ENCODE measurements around the gene ZNF500.

ZNF500 gene

DNA sequence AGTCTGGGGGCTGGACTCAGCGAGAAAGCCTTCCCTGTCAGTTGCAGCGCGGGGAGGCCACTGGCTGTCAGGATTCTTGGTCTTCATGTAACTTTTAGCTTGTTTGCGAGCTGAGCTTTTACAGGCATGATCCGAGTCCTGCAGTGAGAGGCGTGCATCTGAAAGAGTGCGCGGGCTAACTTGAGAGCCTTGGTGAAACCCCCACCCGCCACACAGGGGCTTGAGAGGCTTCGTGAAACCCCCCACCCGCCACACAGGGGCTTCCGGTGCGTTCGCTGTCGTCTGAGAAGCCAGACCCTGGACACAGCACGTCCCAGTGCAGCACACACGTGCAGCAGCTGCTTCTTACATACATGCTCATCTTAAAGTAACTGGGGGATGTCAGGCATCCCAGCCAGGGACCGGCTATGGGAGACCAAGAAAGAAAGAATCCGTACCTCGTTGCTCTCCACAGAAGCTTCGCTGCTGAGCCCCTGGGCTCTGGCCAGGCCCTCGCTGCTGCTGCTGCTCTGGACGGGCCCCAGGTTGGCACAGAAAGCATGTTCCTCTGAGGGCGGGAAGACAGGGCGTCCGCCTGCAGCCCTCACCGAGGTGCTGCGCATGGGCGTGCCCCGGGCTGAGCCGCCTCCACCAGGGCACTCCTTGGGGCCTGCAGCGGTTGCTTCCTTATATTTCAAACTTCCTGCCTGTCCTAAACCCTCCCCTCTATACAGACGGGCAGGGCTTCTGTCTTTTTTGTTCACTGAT is 65.8 kb downstream of the ZNF500 start:
- no peak for DNase-seq

DNA sequence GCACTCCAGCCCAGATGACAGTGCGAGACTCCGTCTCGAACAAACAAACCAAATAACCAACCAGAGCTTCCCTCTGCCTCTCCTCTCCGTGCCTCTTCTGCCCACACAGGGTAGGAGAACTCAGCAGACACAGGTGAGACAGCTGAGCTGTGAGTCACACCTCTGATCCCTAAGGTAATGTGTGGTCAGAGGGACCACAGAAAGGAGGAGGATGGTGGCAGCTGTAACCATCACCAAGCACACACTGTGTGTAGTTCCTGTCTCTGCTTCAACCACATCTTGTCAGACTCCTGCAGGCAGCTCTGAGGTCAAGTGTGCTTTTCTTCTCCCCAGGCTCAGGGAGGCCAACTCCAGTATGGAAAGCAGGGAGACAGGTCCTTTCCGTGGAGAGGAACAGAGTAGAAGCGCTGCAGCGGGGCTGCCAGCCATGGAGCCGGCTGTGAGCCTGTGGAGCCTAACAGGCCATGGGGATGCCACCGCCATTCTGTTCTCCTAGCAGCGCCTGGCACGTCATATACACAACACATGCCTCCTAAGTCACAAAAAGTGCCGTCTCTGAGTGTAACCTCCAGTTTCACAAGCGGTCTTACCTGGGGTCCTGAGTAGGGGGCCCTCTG is 66.5 kb downstream of the ZNF500 start:
- no peak for DNase-seq

DNA sequence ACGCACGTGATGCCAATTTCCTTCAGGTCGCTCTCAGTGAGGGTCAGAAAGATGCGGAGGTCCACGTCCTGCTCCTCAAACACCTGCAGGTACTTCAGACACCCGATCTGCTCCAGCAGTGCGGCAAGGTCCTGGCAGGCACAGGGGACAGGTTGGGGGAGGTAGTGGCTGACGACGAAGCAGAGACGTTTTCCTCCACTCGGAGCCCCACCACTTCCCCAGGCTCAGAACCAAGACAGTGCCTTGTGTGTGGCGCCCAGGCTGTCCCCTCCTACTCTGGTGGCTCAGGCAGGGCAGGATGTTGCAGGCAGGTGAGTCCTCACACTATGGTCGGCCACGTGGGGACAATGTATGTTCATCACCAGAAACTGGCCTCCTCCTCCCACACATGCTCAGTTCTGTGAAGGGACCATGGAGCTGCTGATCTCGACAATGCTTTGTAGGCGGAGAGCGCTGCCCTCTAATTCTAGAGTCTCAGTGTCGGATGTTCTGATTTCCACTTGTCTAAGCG is 67.9 kb downstream of the ZNF500 start:
- no peak for DNase-seq

DNA sequence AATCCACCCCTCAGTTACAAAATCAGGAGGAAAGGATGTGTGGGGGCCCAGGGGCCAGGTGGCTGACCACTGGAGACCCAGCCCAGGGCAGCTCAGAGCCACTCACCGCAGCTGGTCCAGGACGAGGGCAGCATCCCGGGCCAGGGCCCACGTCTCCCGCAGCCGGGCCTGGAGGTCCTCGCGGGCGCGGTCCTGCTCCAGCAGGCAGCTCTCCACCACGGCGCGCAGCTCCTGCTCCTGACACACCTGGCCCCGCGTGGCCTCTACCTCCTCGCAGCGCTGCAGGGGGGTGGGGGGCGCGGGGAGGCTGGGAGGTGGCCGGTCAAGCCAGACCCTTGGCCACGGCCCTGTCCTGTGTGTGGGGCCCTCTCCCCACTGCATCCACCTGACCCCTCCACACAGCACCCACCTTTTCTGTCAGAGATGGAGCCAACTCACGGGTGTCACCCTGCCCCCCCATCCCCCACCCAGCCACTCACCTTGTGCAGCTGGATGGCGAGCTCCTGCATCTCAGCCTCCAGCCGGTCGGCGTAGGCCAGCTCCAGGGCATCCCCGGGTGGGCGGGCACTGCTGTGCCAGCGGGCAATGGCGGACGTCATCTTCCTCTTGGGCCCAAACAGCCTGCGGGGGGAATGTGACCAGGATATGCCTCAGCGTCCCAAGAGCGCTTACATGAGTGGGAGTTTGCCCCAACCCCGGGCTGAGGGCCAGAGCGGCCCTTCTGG is 68.5 kb downstream of the ZNF500 start:
- DNase-seq = no peak
